Esophagus muscularis mucosa (tissue), 4 donors: ENCODE results near the gene FOXN1. TPM values are rescaled to one million over a fixed set of nuclear protein-coding genes. Genes with fewer than 3 reads are reported as not detected.

ENCODE experiments used
- DNase-seq: peaks from one replicate; pipeline ENCODE4 v3.0.0-alpha.2; 2017; ENCODE audit errors: extremely low spot score
- H3K27ac ChIP-seq, 4 donors: fragments of 200-600 bp; sonication (generic); replicated peaks in 1 of 4; 1 replicate in 3 of 4; 2 replicates in 1 of 4; pipeline ENCODE4 v1.5.1; 2016 to 2019; ENCODE audit warnings: mild to moderate bottlenecking in 1 of 4
- H3K27me3 ChIP-seq, 4 donors: fragments of 200-600 bp; sonication (generic); one replicate each; pipeline versions ENCODE4 v1.5.1 to v1.6.0; 2016 to 2019
- H3K36me3 ChIP-seq, 4 donors: fragments of 200-600 bp; sonication (generic); one replicate each; pipeline ENCODE4 v1.5.1; 2016 to 2019
- H3K4me1 ChIP-seq, 4 donors: fragments of 200-600 bp; sonication (generic); one replicate each; pipeline ENCODE4 v1.5.1; 2016 to 2019
- H3K4me3 ChIP-seq, 4 donors: fragments of 200-600 bp; sonication (generic); 1 replicate in 2 of 4; 2 replicates in 2 of 4; pipeline ENCODE4 v1.5.1; 2016 to 2019; ENCODE audit warnings: mild to moderate bottlenecking in 4 of 4, moderate library complexity in 1 of 4
- H3K9me3 ChIP-seq, 4 donors: fragments of 200-600 bp; sonication (generic); 1 replicate in 3 of 4; 2 replicates in 1 of 4; pipeline ENCODE4 v1.5.1; 2016 to 2019
- EP300 ChIP-seq: sonication (generic); formaldehyde crosslinking; IDR thresholded peaks from one replicate; pipeline ENCODE4 v1.6.1; 2017; ENCODE audit warnings: antibody characterized with exemption
- POLR2A ChIP-seq: fragments of 450-650 bp; IDR thresholded peaks from one replicate; pipeline ENCODE4 v1.6.1; 2017; ENCODE audit warnings: antibody characterized with exemption, moderate library complexity, mild to moderate bottlenecking, low read depth
- POLR2AphosphoS5 ChIP-seq, 2 donors: sonication (generic); formaldehyde crosslinking; IDR thresholded peaks; one replicate each; pipeline ENCODE4 v1.6.1; 2017; ENCODE audit warnings: antibody characterized with exemption in 2 of 2
- WGBS: methylation state at CpG from one replicate; pipeline ENCODE4 v1.1.5; 2018; 5-methylcytosine and 5-hydroxymethylcytosine counted together
- intact Hi-C: fragments of 100-400 bp; cut with DNase I; formaldehyde crosslinking; loops from one replicate; pipeline ENCODE4 v1.15.1; 2023
- total RNA-seq, 4 donors: library from RNA; depleted of rRNA; stranded (reverse); fragments of >200 nt; gene quantifications; one replicate each; pipeline versions ENCODE4 v1.1.0 to v1.2.1, GENCODE V29; 2016
- TF ChIP-seq, protein P1 (sequence below), 3 experiments: fragments of 200-600 bp in 2 of 3; fragments of 450-650 bp in 1 of 3; sonication (generic) in 2 of 3; IDR thresholded peaks; one replicate each; pipeline ENCODE4 v1.5.1; 2017 to 2019; ENCODE audit warnings: antibody characterized with exemption in 3 of 3, mild to moderate bottlenecking in 2 of 3, moderate library complexity in 1 of 3

The FOXN1 gene
- total RNA-seq, 4 donors from 2014 or later, result not detected

DNA sequence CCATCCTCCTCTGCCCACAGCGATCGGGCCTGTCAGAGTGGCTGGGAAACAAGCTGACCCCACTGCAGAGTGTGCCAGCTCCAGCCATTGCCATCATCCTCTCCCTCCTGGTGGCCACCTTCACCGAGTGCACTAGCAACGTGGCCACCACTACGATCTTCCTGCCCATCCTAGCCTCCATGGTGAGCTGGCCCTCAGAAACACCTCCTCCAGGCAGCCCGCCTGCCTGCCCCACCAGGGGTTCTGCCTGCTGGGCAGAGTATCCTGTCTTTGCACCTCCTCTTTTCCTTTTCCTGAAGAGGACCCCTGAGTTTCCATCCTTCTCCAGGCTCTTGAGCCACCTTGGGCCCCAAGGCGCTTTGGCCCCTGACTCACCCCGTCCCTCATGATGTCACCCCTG, 10.5 kb upstream of the FOXN1 start:
- no peak overlapping the region for H3K4me3 ChIP-seq
- no peaks in the 10 kb centered on the region for H3K4me1 ChIP-seq
- DNase-seq, result no peak
- no peaks in the 10 kb centered on the region for H3K9me3 ChIP-seq
- WGBS, result 95% methylated on average over 8 of the region's 8 CpGs
- TF ChIP-seq EP300, result no peak
- no peak for TF ChIP-seq POLR2A
- TF ChIP-seq, protein P1, sequence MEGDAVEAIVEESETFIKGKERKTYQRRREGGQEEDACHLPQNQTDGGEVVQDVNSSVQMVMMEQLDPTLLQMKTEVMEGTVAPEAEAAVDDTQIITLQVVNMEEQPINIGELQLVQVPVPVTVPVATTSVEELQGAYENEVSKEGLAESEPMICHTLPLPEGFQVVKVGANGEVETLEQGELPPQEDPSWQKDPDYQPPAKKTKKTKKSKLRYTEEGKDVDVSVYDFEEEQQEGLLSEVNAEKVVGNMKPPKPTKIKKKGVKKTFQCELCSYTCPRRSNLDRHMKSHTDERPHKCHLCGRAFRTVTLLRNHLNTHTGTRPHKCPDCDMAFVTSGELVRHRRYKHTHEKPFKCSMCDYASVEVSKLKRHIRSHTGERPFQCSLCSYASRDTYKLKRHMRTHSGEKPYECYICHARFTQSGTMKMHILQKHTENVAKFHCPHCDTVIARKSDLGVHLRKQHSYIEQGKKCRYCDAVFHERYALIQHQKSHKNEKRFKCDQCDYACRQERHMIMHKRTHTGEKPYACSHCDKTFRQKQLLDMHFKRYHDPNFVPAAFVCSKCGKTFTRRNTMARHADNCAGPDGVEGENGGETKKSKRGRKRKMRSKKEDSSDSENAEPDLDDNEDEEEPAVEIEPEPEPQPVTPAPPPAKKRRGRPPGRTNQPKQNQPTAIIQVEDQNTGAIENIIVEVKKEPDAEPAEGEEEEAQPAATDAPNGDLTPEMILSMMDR (IDR thresholded peaks at IDR 0.05), result no peak
- TF ChIP-seq POLR2AphosphoS5 (IDR thresholded peaks at IDR 0.05), result no peak
- H3K27ac ChIP-seq, result no peak overlapping the region
- intact Hi-C loops, result loop anchor here (2.0 kb wide), 2 partner anchors 45 to 117 kb away; no protein-coding TSS in a partner anchor
- no peaks in the 10 kb centered on the region for H3K36me3 ChIP-seq
- peaks cover 0 to 52% (median 2%) of the 10 kb centered on the region in 4 donors for H3K27me3 ChIP-seq

DNA sequence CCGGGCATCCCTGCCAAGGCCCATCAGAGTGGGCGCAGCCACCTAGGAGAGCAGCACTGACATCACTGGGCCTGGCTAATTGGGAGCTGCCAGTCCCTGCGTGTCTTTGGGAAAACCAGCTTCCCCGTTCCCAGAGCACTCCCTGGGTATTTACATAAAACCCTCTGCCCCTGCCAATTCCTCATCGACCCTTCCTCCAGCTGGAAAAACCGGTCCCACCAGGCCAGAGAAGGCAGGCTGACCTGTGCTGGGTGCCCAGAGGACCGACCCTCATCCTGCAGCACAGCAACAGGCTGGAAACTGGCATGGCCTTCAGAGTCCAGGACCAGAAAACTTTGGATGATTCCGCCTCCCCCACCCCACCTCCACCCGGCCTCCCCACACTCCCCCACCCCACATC, 8.2 kb upstream of the FOXN1 start:
- WGBS, result 62% methylated on average over 7 of the region's 9 CpGs
- peaks cover 0 to 6% (median 0%) of the 10 kb centered on the region in 4 donors for H3K4me1 ChIP-seq
- H3K4me3 ChIP-seq, result no peak overlapping the region
- intact Hi-C loops, result no loop called here
- DNase-seq, result no peak
- H3K27me3 ChIP-seq, result peaks cover 0 to 43% (median 2%) of the 10 kb centered on the region in 4 donors
- H3K27ac ChIP-seq, result no peak overlapping the region
- no peaks in the 10 kb centered on the region for H3K9me3 ChIP-seq
- no peaks in the 10 kb centered on the region for H3K36me3 ChIP-seq
- TF ChIP-seq, protein P1 (IDR thresholded peaks at IDR 0.05), result no peak
- no peak for TF ChIP-seq POLR2AphosphoS5 (IDR thresholded peaks at IDR 0.05)
- TF ChIP-seq EP300, result no peak
- no peak for TF ChIP-seq POLR2A

DNA sequence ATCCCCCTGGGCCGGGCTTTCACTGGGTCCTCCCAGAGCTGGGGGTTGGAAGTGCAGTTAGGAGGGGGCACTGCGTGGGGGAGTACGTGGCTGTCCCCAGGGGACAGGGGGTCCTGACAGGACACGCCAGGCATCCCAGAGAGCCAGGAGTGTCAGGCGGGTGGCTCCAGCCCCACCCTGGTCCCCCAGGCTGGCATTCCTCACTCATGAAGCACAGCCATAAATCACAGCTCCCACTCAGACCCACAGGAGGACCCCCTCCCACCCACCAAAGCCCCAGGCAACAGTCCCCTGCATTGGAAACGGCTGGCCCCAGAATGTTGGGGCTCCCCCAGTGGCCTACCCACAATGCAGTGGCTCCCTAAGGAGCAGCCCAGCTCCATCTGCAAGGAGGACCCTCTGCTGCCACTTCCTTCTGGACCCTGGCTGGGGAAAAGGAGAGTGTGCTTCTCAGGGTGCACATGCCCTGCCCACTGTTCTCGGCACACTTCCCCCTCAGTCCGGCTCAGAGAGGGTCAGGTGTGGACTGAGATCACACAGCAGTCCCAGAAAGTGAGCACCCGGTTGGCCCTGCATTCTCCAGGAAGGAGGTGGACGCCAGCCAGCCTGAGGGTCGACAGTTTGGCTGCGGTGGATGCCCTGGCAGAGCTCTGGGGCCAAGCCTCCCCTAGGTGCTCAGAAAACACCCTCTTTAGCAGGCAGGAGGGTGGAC, 7.3 kb upstream of the FOXN1 start:
- Histone ChIP-seq H3K36me3 (no peaks in the 10 kb centered on the region), H3K27ac (no peak overlapping the region), H3K4me3 (no peak overlapping the region), H3K9me3 (no peaks in the 10 kb centered on the region), H3K27me3 (peaks cover 0 to 35% (median 2%) of the 10 kb centered on the region in 4 donors), H3K4me1 (peaks cover 0 to 6% (median 0%) of the 10 kb centered on the region in 4 donors)
- DNase-seq, result no peak
- WGBS, result 58% methylated on average over 11 of the region's 12 CpGs
- TF ChIP-seq POLR2A, result no peak
- TF ChIP-seq EP300, result no peak
- TF ChIP-seq, protein P1 (IDR thresholded peaks at IDR 0.05), result no peak
- TF ChIP-seq POLR2AphosphoS5 (IDR thresholded peaks at IDR 0.05), result no peak
- intact Hi-C loops, result no loop called here

DNA sequence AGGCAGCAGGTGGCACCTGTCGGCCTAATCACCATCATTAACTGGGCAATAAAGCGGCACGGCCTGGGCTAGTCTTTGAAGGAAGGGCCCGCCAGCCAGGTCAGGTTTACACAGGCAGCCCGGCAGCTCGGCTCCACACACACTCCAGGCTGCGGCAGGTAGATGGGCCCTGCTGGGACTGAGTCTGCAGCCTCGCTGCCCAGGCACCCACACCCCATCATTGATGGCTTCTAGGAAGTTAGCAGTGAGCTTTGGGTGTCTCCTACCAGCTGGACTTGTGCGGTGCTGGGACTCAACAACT, 6.8 kb upstream of the FOXN1 start:
- no CpG with 5 or more reads among the region's 9 CpGs for WGBS
- no peak overlapping the region for H3K4me3 ChIP-seq
- intact Hi-C loops, result no loop called here
- TF ChIP-seq POLR2AphosphoS5 (IDR thresholded peaks at IDR 0.05), result no peak
- TF ChIP-seq, protein P1 (IDR thresholded peaks at IDR 0.05), result no peak
- no peak for TF ChIP-seq EP300
- no peak for DNase-seq
- H3K27me3 ChIP-seq, result peaks cover 0 to 30% (median 1%) of the 10 kb centered on the region in 4 donors
- H3K9me3 ChIP-seq, result no peaks in the 10 kb centered on the region
- H3K4me1 ChIP-seq, result peaks cover 0 to 6% (median 0%) of the 10 kb centered on the region in 4 donors
- no peaks in the 10 kb centered on the region for H3K36me3 ChIP-seq
- H3K27ac ChIP-seq, result no peak overlapping the region
